NCI-H1105 treated with DMSO at 0.1 percent for 48 hours (cell line): ENCODE data around the gene DNAJC17.

Experiments
- DNase-seq: peaks from one replicate; lab custom pipeline; 2025; lab: John Stamatoyannopoulos, UW

Gene DNAJC17

DNA sequence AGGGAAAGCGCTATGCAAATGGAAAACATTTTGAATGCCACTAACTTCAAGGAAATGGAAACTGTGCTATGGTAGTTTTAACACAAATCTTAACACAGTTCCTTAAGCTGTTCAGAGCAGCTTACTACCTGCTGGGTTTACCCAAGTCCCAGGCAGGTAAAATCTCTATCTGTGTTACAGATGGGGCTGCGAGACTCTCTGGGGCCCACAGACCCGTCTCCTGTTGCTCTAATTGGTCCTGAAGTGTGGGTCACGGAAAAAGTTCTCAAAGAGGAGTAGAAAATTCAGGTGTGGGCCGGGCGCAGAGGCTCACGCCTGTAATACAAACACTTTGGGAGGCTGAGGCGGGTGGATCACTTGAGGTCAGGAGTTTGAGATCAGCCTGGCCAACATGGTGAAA is 17.3 kb downstream of the DNAJC17 start:
- no peak for DNase-seq

DNA sequence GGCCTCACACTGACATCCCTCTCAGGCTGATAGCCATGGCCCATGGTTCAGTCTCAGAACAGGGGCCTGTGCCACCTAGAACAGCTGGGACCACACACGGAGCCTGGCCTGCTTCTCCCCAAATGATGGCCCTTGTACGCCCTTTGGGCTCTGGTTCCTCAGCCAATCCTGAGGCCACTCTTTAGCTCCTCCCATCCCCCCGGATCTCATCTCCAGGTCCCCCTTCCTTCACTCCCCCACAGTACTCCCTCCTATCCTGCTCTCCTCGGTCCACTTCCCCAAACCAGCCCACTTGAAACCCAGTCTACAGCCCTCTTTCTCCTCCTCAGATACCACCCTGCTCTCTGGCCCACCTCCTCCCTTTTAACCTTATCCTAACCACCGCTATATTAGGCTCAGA is 18.2 kb downstream of the DNAJC17 start:
- no peak for DNase-seq

DNA sequence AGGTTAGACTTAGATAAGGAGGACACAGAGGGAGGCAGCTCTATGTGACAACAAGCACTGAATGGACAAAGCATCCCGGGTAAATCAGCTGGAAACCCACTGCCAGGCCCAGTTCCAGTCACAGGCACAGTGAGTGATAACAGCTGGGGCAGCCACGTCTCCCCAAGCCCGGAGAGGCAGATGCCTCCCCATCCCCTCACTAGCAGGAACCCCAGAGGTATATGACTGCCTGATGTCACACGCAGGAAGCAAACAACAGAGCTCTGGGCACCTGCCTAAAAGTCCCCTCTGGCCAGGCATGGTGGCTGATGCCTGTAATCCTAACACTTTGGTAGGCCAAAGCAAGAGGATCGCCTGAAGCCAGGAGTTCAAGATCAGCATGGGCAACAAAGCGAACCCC is 19.3 kb downstream of the DNAJC17 start:
- peak; percentile 57 for DNase-seq

DNA sequence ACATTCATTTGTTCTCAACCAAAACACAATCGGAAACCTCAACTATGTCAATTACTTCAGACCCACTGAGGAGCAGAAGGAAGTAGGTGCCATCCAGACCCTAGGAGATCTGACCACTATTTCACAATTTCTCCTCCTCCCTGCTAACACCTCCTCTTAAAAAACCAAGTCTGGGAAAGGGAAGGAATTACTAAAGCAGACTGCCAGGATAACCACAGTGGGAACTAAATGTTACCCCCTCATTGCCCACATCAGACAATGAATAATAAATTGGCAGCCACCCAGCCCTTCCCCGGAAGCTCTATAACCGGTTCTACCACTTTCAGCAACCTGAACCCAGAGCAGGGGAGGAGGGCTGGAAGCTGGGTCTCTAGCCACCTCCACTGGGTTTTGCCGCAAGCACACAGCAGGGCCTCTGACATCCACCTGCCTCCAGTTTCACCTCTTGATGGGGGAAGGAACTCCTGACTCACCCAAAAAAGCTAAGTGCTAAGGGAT is 19.9 kb downstream of the DNAJC17 start:
- DNase-seq = peak; percentile 90

DNA sequence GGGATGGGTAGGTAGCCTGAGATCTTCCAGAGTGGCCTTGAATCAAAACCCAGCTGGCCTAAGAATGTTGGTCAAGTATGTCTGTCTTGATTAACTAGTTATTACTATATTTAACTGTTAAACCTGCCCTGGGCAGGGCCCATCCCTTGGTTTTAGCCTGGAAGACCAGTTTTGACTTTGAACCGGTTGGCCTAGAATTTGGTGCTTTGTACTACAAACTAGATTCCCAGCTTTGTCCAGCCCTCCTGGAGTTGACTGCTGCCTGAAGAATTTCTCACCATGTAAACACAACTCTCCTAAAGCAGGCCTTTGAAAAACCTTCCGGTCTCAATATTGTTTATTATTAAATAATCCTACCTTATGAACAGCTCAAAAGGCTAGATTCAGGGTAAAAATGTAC is 21.5 kb downstream of the DNAJC17 start:
- no peak for DNase-seq

DNA sequence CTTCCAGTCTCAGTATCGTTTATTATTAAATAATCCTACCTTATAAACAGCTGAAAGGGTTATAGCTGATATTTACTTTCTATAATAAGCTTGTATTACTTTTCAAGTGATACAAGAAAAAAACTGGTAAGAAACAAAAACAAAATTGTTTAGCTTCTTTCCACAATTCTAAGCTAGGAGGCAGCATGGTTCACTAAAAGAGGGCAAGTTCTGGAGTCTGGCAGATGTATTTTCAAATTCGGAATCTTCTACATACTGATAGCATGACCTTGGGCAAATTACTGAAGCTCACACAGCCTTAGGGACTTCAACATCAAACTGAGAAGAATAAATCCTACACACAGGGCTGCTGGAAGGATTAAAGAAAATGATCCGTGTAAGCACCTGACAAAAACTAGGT is 22.1 kb downstream of the DNAJC17 start:
- no peak for DNase-seq

DNA sequence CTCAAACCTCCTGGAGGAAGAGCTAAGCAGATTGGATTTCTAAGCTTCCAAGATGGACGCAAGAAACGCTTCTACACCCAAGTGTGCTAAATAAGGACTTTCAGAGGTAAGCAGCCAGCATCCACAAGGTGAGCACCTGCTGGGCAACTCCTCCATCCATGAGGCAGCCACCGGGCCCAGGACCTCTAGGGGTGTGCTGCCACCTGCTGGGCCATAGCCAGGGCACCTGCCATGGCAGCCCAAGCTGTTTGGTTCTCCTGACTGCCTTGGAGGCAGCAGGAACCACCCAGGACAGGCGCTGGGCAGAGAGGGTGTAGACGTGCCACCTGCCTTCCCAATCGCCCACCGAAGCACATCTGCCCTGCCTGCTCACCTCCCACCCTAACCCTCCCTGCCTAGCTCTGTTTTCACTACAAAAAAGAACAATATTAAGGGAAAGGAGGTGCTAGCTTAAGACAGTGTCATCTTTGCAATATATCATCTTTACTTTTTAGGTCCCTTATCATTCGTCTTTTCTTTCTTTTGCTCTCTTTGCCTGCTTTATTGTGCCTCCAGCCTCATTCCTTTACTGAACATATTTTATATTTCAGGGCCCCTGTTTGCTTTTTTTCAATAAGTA is 24.6 kb downstream of the DNAJC17 start:
- DNase-seq = peak; percentile 64

DNA sequence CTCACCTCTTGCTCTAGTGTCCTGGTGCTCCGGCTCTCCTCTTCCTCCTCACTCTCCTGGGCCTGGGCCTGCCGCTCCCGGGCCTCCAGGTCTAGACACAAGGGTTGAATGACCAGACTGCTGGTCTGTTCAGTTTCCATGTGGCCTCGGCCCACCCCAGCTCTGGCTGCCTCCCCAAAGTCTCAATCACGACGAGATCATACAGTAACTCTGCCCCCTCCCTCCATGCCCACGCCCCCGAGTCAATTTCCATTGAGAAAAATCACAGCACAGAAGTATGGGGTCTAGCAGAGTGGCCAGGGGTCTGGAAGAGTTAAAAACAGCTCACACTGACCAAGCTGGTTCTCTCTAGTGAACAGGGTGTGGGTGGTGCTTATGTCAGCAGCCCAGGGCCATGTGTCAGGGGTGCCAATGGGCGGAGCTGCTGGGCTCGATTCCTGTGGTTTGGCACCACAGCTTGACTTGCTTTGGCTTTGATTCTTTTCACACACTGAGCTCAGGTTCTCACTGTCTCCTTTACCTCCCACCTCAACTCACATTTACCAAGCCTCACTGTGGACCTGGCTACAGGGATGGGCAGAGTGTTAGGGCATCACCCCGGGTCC is 30.6 kb downstream of the DNAJC17 start:
- no peak for DNase-seq

DNA sequence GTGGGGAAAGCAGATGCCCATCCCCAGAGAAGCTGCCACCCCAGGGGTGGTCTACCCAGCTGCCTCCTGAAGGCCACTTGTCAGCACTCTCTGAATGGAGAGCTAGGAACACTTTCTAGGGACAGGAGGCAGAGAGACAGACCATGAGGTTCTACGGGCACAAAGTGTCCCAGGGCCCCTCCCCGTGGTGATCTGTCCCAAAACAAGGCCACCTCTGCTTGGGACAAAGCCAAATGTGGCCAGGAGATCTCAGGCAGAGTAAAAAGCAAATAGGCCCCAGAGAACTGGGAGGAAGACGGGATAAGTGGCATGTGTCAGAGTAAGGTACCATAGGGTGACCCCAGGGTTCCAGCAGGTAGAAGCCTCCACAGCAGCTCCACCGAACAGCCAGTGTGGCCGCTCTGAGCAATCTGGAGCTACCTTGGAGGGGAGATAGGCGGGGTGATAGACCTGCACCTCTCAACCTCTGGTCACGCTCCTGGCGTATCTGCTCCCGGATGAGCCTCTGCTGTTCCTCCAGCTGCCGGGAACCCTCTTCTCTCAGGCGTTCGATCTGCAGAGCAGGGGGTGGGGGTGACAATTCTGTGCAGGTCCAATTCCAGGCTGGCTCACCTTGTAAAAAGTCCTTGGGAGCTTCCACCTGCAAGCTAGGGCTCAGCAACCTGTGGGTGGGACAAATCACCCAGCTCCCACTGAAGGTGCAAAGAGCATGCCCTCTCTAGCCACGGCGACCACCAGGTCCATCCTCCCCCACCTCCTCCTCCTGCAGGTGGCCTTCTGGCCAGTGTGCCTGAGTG is 31.3 kb downstream of the DNAJC17 start:
- DNase-seq = no peak

DNA sequence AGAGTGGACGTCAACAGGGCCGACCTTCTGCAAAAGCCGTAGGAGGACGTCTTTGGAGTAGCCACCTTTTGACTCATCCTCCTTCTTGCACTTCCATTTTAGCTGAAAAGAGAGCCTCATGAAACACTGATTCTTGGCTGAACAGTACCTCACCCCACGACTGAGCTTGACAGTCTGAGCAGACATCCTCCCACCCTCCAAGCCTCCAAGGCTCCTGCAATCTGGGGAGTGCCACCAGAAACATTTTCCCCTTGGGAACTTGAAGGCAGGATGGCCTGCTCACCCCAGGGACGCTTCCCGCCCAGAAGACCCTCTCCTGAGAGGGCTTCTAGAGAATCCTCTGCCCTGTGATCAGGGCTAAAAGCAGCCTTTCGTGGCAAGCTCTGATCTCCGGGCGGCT is 32.3 kb downstream of the DNAJC17 start:
- no peak for DNase-seq

DNA sequence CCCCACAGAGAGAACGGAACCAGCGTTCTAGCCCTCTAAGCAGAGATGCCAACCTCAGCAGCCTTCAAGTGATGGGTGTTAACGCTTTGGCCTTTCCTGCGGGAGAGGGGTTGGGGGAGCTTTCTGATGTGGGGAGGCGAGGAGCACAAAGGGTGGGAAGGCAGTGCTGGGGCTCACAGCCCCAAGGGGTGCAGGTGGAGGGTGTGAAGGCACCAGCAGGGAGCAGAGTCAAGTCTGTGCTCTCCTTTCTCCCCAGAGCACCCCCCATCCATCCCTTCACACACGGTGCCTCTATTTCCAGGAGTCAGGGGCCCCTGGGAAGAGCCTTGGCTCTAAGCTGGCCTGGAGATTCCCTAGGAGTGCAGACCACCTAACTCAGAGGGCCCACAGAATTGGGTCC is 33.4 kb downstream of the DNAJC17 start:
- DNase-seq = no peak

DNA sequence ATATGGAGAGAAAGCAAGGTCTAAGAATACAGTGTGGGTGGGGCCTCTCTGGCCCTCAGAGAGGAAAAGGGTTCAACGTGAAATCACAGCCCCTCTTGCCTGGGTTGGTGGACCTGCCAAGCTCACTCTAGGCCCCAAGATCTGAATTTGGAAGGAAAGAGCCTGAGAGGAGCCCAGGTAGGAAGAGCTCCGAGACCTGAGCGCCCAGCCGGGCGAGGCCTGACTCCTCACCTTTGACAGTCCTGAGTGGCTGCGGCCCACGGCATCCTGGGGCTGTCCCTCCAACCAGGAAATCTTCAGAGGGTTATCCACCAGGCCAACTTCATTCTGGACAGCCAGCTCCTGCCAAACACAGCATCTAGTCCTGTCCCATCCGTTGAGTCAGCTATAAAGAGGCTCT is 33.8 kb downstream of the DNAJC17 start:
- no peak for DNase-seq

DNA sequence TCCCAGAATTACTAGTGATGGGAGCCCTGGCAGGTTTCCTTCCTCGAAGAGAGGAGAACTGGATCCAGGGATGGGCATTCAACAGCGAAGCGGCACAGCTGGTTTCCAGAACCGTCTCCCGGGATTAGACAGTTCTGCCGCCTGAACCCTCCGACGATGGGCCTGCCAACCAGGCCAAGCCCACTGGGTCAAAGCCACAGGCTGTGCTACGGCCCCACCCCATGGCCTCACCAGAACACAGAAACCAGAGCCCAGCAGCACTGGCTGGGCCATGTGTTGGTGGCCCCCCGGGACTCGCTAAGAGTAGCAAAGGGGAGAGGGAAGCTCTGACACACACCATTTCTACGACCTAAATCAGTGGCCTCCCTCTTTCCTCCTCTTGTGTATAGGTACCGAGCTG is 35.3 kb downstream of the DNAJC17 start:
- DNase-seq = no peak

DNA sequence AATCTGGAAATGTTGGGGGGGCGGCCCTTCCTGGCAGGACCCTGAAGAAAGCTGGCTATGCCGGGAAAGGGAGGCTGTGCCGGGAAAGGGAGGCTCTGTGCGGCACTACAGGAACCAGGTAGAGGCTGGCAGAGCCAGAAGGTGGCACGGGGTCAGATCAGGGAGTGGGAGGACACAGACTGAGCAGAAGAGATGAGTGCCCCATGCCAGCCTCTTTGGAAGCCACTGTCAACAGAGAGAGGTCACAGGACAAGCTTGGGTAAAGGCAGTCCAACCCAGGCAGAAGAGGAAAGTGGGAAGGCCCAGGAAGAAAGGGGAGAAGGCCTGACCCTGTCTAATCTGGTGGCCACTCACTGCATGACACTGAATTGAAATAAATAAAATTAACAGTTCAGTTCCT is 36.0 kb downstream of the DNAJC17 start:
- DNase-seq = no peak

DNA sequence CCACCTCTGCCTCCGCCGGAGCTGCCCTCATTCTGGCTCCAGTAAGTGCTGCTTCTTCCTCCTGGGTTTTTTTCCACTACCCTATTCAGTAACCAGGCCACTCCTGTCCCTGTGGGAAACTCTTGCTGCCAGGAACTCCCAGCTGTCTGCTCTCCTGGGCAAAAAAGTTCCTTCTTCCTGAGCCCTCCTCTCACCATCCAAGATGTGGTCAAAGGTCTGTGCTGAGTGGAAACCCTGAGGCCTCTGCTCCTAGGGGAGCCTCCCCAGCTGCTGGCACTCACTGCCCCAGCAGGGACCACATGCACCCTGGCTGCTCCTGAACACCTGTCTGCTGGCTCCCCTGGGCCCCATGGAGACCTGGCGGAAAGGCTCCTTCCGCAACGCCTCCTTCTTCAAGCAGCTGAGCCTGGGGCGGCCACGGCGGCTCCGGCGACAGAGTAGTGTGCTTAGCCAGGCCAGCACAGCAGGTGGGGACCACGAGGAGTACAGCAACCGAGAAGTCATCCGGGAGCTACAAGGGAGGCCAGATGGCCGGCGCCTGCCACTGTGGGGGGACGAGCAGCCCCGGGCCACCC is 37.0 kb downstream of the DNAJC17 start:
- no peak for DNase-seq

DNA sequence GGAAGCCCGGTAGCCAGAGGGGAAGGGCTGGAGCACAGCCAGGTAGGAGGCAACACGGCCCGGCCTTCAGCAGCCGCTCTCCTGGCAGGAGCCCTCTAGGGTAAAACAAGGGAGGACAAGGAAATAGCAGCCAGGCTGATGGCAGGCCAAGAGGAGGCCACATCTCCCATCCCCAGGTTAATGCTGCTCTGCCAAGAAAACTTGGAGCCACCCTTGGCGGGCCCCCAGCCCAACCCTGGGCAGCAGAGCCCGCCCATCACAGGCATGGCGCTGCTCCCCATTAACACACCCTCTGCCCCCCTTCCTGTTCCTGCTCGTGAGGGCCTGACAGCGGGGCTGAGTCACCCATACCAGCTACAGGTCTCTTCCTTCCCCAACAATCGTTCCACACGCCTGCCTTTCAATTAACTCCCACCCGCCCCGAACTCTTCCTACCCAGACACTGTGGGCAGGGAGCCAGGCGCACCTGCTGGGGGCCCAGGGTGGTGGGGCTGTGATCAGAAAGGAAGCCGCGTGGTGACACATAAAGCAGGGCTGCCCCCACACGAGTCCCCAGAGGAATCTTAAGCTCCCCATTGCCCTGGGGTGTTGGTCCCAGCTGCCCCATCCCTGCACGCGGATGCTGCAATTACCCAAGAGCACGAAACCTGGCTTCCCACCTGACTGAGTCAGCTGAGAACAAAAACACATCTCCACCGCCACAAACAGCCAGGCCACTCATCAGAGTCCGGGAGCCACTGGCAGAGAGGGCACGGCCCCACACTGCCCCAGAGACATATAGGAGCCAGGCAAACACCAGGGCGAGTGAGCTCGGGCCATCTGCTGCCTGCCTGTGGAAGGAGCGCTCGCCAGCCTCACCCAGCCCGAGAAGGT is 37.8 kb downstream of the DNAJC17 start, which contains the start of gene C15orf62:
C15orf62 (plus strand) TSS at position 707 of the 873 bp plus-strand sequence. CDS start 516 bp downstream, outside the sequence.
- DNase-seq = peak; percentile 73

DNA sequence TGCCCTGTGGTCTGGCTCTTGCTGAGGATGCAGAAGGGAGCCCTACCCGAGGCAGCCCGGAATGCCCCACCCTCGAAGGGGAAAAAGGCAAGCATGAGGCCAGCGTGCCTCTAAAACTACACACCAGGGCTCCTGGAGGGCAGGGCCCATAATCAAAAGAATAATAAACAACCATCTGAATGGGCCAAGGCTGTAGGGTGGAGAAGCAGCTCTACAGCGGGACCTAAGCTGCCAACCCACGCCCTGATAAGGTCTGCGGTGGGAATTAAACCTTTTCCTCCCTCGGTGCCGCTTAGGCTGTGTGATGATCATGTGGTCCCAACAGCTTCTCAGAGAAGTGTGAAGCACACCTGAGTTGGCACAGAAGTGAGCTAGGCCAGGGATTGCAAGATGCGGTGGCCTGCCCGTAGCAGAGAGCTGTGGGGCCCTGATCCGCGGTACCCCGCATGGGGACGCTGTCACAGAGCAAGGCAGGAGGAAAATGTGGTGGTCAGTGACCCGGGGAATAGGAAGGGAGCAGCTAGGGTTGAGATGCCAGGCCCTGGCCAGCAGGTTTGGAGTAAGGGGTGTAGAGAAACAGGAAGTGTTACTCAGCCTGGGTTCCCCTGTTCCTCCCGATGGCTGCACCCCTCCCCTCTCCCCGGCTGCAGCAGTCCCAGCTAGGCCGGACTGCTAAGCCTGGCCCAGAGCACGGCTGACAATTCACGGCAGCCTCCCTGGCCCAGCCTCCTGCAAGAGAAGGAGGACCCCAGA is 38.6 kb downstream of the DNAJC17 start:
- no peak for DNase-seq

DNA sequence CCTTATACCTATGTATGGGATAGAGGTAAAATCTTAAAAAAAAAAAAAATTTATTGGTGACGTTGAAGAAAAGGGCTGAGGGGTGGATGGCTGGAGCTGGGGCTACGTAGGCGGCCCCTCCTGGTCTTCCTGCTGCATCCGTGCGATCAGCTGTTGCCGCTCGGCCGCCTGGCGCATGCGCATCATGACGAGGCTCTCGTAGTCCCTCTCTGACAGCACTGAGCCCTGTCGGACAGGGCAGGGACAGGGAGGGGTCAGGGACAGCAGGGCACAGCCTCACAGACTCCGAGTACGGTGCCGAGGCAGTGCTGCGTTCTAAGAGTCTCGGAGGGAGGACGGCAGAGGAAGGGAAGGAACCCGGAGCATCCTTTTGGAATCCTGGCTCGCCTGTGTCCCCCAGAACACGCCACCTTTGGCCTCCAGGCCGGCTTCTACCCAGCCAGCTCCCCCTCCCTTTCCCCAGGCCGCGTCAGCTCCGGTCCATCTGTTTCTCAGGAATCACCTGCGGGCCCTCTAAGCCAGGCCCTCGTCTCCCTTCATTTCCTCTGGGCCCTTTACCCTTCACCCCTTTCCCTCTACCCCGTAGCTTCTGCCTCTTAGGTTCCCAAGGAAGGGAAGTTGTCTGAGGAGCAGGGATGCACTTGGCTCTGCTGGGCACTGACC is 39.3 kb downstream of the DNAJC17 start:
- no peak for DNase-seq

DNA sequence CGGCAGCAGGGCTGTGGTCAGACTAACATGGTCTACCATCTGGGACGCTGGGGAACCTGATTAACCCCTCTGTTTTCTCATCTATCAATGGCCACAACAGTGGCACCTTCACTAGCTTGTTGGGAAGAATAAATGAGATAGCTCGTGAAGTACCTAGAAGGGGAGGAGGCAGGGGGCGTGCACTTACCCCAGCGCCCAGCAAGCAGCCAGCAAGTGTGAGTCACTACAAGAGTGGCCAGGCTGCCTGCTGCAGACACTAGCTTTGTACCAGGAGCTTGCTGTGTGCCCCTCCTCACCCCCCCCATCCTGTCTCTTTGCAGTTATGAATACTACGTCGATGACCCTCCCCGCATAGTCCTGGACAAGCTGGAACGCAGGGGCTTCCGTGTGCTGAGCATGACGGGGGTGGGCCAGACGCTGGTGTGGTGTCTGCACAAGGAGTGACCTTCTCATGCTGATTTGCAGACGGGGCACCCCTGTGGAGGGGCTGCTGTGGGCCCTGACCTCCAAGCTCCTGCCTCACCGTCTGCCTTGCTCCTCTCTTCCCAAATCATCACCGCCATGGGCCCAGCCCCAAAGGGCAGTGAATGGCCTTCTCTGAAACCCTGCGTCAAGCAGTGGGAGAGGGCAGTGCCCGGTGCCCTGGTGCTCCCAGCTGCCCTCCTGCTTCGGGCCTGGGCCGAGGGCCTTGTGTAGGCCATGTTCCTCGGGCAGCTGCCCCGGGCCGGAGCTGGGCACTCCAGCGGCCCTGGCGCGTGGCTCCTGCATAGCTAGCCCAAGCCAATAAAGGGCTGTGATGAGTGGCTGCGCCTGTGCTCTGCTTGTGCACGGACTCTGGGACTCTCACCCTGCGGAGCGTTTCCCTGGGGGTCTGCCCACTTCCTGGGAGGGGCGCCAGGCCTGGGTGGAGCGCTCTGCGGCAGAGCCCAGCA is 40.1 kb downstream of the DNAJC17 start:
- DNase-seq = no peak
